Measurements from ENCODE around the gene SYN1.

DNA sequence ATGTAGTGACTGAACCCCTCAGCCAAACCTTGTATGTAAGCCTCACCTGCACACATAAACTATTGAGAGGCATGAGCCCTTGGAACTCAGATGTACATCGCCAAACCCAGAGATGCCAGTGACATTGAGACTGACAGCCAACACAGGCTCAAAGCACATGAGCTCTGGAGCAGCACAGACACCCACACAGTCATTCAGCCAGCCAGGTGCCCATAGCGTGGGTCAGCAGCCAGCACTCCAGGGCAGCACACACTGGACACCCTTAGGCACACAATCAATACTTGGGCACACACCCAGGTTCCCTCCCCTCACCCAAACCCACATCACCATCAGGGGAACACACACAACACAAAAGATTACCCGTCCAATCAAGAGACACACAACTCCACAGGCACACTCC is 41.8 kb downstream of the SYN1 start:
- TF ChIP-seq, protein P1, sequence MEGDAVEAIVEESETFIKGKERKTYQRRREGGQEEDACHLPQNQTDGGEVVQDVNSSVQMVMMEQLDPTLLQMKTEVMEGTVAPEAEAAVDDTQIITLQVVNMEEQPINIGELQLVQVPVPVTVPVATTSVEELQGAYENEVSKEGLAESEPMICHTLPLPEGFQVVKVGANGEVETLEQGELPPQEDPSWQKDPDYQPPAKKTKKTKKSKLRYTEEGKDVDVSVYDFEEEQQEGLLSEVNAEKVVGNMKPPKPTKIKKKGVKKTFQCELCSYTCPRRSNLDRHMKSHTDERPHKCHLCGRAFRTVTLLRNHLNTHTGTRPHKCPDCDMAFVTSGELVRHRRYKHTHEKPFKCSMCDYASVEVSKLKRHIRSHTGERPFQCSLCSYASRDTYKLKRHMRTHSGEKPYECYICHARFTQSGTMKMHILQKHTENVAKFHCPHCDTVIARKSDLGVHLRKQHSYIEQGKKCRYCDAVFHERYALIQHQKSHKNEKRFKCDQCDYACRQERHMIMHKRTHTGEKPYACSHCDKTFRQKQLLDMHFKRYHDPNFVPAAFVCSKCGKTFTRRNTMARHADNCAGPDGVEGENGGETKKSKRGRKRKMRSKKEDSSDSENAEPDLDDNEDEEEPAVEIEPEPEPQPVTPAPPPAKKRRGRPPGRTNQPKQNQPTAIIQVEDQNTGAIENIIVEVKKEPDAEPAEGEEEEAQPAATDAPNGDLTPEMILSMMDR (IDR thresholded peaks at IDR 0.05) = no peak
- TF ChIP-seq POLR2A (IDR thresholded peaks at IDR 0.05) (no peak), POLR2AphosphoS5 (IDR thresholded peaks at IDR 0.05; ENCODE audit: insufficient read depth in 1 of 2, low read depth in 1 of 2) (no peak)

Data from vagina (tissue), 2 donors.